ENCODE measurements around the gene CCL15.

DNA sequence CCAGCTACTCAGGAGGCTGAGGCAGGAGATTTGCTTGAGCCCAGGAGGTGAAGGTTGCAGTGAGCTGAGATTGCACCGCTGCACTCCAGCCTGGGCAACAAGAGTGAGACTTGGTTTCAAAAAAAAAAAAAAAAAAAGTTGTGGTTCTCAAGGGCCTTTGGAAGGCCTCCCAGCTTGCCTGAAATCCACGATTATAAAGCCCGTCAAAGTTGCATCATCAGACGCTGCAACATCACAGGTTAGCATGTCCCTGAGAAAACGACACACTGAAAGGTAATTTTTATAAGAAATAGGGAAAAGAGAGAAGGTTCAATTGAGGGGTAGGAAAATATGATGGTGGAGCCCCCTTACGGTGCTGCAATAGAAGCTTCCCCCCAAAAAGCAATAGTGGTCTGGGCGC, 53.3 kb downstream of the CCL15 start:
- no peak for TF ChIP-seq YY1 (IDR thresholded peaks at IDR 0.05; ENCODE audit: insufficient read depth, insufficient read length)
- no peak for TF ChIP-seq SUZ12 (IDR thresholded peaks at IDR 0.05; ENCODE audit: extremely low read depth, insufficient read depth, insufficient read length)

All from NT2/D1 (cell line).